HG03354 (cell line): Measurements from ENCODE around the gene MYORG.
A peak's percentile ranks its signal among the peaks of the same experiment; 100 is the strongest.

Experiments used
- ATAC-seq: cut with Tn5 transposase; IDR thresholded peaks from one replicate; pipeline ENCODE4 v1.9.1; 2021; ENCODE audit warnings: mild to moderate bottlenecking; ENCODE audit not compliant: unreplicated experiment, poor library complexity, severe bottlenecking

Gene MYORG

GRCh38 chr9:34376596-34377403, at the start of gene MYORG:
MYORG (minus strand) TSS chr9:34376898; CDS start chr9:34372943, 3,955 bp downstream.
- ATAC-seq, result peak; percentile 82

GRCh38 chr9:34419716-34420504, 43.2 kb upstream of the MYORG start:
- ATAC-seq, result no peak

- ATAC-seq, result no peak
Observed at GRCh38 chr9:34417734-34418133, 41.0 kb upstream of the MYORG start.

- no peak for ATAC-seq
Observed at GRCh38 chr9:34413231-34413852, 36.6 kb upstream of the MYORG start.

- ATAC-seq, result no peak
Observed at GRCh38 chr9:34412336-34412735, 35.6 kb upstream of the MYORG start.

- no peak for ATAC-seq
Observed at GRCh38 chr9:34409154-34409553, 32.5 kb upstream of the MYORG start.

- ATAC-seq, result no peak
Observed at GRCh38 chr9:34408173-34408572, 31.5 kb upstream of the MYORG start.

GRCh38 chr9:34406219-34406618, 29.5 kb upstream of the MYORG start:
- no peak for ATAC-seq

GRCh38 chr9:34405719-34406118, 29.0 kb upstream of the MYORG start:
- ATAC-seq, result no peak

GRCh38 chr9:34403554-34404380, 27.1 kb upstream of the MYORG start:
- no peak for ATAC-seq

- no peak for ATAC-seq
Observed at GRCh38 chr9:34400686-34401602, 24.2 kb upstream of the MYORG start.

GRCh38 chr9:34400275-34400674, 23.6 kb upstream of the MYORG start:
- no peak for ATAC-seq

- no peak for ATAC-seq
Observed at GRCh38 chr9:34399729-34400128, 23.0 kb upstream of the MYORG start.

GRCh38 chr9:34398875-34399274, 22.2 kb upstream of the MYORG start:
- ATAC-seq, result no peak

GRCh38 chr9:34396276-34397214, 19.8 kb upstream of the MYORG start:
- no peak for ATAC-seq

- ATAC-seq, result no peak
Observed at GRCh38 chr9:34392511-34392910, 15.8 kb upstream of the MYORG start.

GRCh38 chr9:34387239-34387638, 10.5 kb upstream of the MYORG start:
- no peak for ATAC-seq

GRCh38 chr9:34386656-34387055, 10.0 kb upstream of the MYORG start:
- no peak for ATAC-seq
